HG02588 (cell line): ENCODE measurements around the gene FBXO31.
"Not testable (repeated sequence)": the region's sequence is repeated elsewhere in the genome, so short reads cannot be mapped to it uniquely, and the experiment has no call there.

Source experiments
- ATAC-seq: cut with Tn5 transposase; IDR thresholded peaks from one replicate; pipeline ENCODE4 v1.9.1; 2021; ENCODE audit warnings: mild to moderate bottlenecking, moderate library complexity; ENCODE audit not compliant: unreplicated experiment

FBXO31 gene

GRCh38 chr16:87365021-87365713, 18.4 kb downstream of the FBXO31 start:
- no peak for ATAC-seq

- no peak for ATAC-seq
These were observed 19.7 kb downstream of the FBXO31 start for GRCh38 chr16:87363771-87364455.

- not testable (repeated sequence) for ATAC-seq
These were observed 20.6 kb downstream of the FBXO31 start for GRCh38 chr16:87362828-87363559.

- ATAC-seq, result no peak
These were observed 21.5 kb downstream of the FBXO31 start for GRCh38 chr16:87361916-87362619.

GRCh38 chr16:87360862-87361610, 22.5 kb downstream of the FBXO31 start:
- ATAC-seq, result no peak

GRCh38 chr16:87359121-87359520, 24.5 kb downstream of the FBXO31 start:
- ATAC-seq, result no peak

GRCh38 chr16:87358696-87359095, 24.9 kb downstream of the FBXO31 start:
- no peak for ATAC-seq

- ATAC-seq, result no peak
These were observed 25.3 kb downstream of the FBXO31 start for GRCh38 chr16:87358250-87358649.

- no peak for ATAC-seq
These were observed 27.1 kb downstream of the FBXO31 start for GRCh38 chr16:87356491-87356853.

GRCh38 chr16:87353613-87354012, 30.0 kb downstream of the FBXO31 start:
- no peak for ATAC-seq

- ATAC-seq, result no peak
These were observed 30.8 kb downstream of the FBXO31 start for GRCh38 chr16:87352818-87353217.

GRCh38 chr16:87351320-87351698, 32.3 kb downstream of the FBXO31 start:
- no peak for ATAC-seq

GRCh38 chr16:87350681-87351319, 32.8 kb downstream of the FBXO31 start:
- no peak for ATAC-seq

GRCh38 chr16:87350031-87350430, 33.5 kb downstream of the FBXO31 start:
- no peak for ATAC-seq

- no peak for ATAC-seq
These were observed 34.9 kb downstream of the FBXO31 start for GRCh38 chr16:87348616-87349157.

GRCh38 chr16:87347932-87348615, 35.5 kb downstream of the FBXO31 start:
- no peak for ATAC-seq

- ATAC-seq, result no peak
These were observed 37.0 kb downstream of the FBXO31 start for GRCh38 chr16:87346517-87347060.

- ATAC-seq, result no peak
These were observed 37.7 kb downstream of the FBXO31 start for GRCh38 chr16:87345726-87346424.
